ENCODE data around the gene TRIM9.

TRIM9 gene

GRCh38 chr14:51124029-51124428 lies 29.1 kb upstream of the TRIM9 start:
- TF ChIP-seq, protein P1, sequence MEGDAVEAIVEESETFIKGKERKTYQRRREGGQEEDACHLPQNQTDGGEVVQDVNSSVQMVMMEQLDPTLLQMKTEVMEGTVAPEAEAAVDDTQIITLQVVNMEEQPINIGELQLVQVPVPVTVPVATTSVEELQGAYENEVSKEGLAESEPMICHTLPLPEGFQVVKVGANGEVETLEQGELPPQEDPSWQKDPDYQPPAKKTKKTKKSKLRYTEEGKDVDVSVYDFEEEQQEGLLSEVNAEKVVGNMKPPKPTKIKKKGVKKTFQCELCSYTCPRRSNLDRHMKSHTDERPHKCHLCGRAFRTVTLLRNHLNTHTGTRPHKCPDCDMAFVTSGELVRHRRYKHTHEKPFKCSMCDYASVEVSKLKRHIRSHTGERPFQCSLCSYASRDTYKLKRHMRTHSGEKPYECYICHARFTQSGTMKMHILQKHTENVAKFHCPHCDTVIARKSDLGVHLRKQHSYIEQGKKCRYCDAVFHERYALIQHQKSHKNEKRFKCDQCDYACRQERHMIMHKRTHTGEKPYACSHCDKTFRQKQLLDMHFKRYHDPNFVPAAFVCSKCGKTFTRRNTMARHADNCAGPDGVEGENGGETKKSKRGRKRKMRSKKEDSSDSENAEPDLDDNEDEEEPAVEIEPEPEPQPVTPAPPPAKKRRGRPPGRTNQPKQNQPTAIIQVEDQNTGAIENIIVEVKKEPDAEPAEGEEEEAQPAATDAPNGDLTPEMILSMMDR (IDR thresholded peaks at IDR 0.05; ENCODE audit: low read depth, low read length): no peak
- no peak for DNase-seq (ENCODE audit: extremely low read depth, low read depth)

GRCh38 chr14:51121096-51121495 lies 26.2 kb upstream of the TRIM9 start:
- no peak for DNase-seq (ENCODE audit: extremely low read depth, low read depth)
- TF ChIP-seq, protein P1 (IDR thresholded peaks at IDR 0.05; ENCODE audit: low read depth, low read length): no peak

DNA sequence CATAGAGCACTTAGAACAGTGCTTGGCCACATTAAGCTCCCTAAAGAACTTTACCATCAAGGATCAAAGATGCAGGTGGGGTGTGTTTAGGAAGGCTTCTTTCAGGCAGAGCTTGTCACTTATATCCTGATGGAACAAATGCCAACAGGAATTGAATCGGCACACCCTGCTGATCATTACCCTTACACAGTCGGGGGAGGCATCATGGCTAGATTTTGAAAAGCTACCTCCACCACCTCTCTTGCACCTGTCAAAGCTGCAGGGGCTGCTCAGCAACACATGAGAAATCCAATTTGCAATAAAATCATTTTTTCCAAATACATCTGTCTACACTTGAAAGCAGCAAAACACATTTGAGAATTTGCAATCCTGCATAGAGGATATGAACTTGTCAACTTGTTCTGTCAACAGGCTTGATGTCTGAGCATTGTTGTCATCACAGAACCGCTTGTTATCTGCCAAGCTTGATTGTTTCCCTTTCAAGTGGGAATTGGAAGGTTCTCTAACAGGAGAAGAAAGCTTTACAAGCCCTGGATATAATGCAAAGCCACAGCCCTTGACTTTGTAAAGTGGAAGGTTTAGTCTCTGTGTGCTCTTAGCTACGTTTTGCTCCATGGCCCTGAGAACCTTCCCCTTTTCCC lies 24.6 kb upstream of the TRIM9 start:
- TF ChIP-seq, protein P1 (IDR thresholded peaks at IDR 0.05; ENCODE audit: low read depth, low read length): no peak
- DNase-seq (ENCODE audit: extremely low read depth, low read depth): no peak

GRCh38 chr14:51118993-51119392 lies 24.1 kb upstream of the TRIM9 start:
- no peak for DNase-seq (ENCODE audit: extremely low read depth, low read depth)
- TF ChIP-seq, protein P1 (IDR thresholded peaks at IDR 0.05; ENCODE audit: low read depth, low read length): no peak

DNA sequence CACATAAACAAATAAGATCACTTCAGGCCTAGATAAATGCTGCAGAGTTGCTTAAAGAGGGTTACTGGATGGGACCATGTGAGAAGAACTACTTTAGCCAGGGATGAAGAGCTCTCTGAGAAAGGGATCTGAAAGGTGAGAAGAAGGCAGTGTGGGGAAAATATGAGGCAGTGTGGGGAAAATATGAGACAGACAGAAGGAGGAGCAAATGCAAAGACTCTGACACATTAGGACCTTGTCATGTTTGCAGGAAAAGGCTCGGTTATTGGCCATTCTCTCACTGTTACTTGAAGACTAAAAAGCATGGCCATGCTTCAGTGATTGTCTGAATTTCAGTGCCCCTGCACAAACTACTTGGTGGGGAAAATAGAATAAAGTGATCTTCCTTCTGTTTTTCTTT lies 22.7 kb upstream of the TRIM9 start:
- TF ChIP-seq, protein P1 (IDR thresholded peaks at IDR 0.05; ENCODE audit: low read depth, low read length): no peak
- no peak for DNase-seq (ENCODE audit: extremely low read depth, low read depth)

DNA sequence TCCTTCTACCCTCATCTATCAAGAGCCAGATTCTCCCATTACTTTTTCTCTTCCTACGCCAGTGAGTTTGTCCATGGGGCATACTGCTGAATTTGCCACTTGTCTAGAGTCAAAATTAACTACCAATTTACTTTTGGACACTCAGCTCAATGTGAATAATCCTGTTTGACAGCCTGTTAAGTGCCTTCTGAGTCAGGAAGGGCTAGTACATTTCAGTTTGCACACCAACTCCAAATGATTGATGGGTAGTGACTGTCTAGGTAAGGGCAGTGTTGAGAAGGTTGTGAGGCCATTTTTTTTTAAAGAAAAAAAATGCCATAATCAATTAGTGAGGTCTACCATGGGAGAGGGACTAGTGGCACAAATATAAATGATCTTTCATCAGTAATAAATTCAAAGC lies 21.8 kb upstream of the TRIM9 start:
- TF ChIP-seq, protein P1 (IDR thresholded peaks at IDR 0.05; ENCODE audit: low read depth, low read length): no peak
- DNase-seq (ENCODE audit: extremely low read depth, low read depth): no peak

DNA sequence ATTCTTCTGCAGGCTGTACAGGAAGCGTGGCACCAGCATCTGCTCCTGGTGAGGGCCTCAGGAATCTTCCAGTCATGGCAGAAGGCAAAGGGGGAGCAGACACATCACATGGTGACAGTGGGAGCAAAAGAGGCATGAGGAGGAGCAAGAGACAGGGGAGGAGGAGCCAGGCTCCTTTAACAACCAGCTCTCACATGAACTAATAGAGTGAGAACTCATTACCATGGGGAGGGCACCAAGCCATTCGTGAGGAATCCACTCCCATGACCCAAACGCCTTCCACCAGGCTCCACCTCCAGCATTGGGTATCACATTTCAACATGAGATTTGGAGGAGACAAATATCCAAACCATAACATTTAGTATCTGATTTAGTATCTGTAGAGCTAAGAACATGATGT lies 14.7 kb upstream of the TRIM9 start:
- TF ChIP-seq, protein P1 (IDR thresholded peaks at IDR 0.05; ENCODE audit: low read depth, low read length): no peak
- no peak for DNase-seq (ENCODE audit: extremely low read depth, low read depth)

Data from AG09319 (cell line).